Tibial nerve (tissue), 4 donors: ENCODE results near the gene RIC1.

Experiments
- EP300 ChIP-seq, 2 donors: sonication (generic); formaldehyde crosslinking; IDR thresholded peaks; one replicate each; pipeline ENCODE4 v1.6.1; 2017; ENCODE audit warnings: antibody characterized with exemption in 2 of 2, mild to moderate bottlenecking in 1 of 2
- POLR2A ChIP-seq, 2 donors: fragments of 450-650 bp; IDR thresholded peaks; one replicate each; pipeline ENCODE4 v1.6.1; 2017; ENCODE audit warnings: antibody characterized with exemption in 2 of 2, mild to moderate bottlenecking in 2 of 2, moderate library complexity in 2 of 2
- TF ChIP-seq, protein P1 (sequence below), 5 experiments: fragments of 200-600 bp in 3 of 5; fragments of 450-650 bp in 2 of 5; sonication (generic) in 3 of 5; IDR thresholded peaks; one replicate each; pipeline ENCODE4 v1.5.1; 2016 to 2019; ENCODE audit warnings: antibody characterized with exemption in 5 of 5, mild to moderate bottlenecking in 3 of 5, moderate library complexity in 2 of 5

DNA sequence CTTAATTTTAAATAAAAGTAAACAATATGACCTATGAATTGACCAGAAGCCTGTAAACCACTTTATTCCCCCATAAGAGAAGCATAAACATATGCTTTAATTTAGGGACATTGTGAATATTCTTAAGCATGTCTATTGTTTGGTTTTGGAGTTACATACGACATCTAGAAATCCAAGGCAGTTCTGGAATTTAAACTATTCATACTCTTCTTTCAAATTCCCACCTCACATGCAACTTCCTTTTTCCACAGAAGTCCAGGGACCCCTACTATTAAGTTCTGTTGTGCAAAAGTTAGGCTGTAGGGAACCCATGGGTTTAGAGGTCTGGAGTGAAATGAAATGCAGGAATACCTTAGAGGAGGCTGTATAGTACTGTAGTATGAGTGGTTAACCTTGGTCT lies 2.1 kb downstream of the RIC1 start:
- no peak for TF ChIP-seq POLR2A (IDR thresholded peaks at IDR 0.05)
- TF ChIP-seq EP300 (IDR thresholded peaks at IDR 0.05), result no peak
- TF ChIP-seq, protein P1, sequence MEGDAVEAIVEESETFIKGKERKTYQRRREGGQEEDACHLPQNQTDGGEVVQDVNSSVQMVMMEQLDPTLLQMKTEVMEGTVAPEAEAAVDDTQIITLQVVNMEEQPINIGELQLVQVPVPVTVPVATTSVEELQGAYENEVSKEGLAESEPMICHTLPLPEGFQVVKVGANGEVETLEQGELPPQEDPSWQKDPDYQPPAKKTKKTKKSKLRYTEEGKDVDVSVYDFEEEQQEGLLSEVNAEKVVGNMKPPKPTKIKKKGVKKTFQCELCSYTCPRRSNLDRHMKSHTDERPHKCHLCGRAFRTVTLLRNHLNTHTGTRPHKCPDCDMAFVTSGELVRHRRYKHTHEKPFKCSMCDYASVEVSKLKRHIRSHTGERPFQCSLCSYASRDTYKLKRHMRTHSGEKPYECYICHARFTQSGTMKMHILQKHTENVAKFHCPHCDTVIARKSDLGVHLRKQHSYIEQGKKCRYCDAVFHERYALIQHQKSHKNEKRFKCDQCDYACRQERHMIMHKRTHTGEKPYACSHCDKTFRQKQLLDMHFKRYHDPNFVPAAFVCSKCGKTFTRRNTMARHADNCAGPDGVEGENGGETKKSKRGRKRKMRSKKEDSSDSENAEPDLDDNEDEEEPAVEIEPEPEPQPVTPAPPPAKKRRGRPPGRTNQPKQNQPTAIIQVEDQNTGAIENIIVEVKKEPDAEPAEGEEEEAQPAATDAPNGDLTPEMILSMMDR (IDR thresholded peaks at IDR 0.05), result no peak
